Gastrocnemius medialis (tissue), 4 donors: ENCODE measurements around the gene KCNQ2.

Experiments
- CTCF ChIP-seq, 5 experiments: fragments of 450-650 bp in 3 of 5; fragments of 200-600 bp in 2 of 5; sonication (generic) in 2 of 5; IDR thresholded peaks in 4 of 5; conservative IDR thresholded peaks in 1 of 5; 1 replicate in 4 of 5; 2 replicates in 1 of 5; pipeline ENCODE4 v1.5.1; 2016 to 2019; ENCODE audit warnings: antibody characterized with exemption in 5 of 5, mild to moderate bottlenecking in 3 of 5, moderate library complexity in 3 of 5
- POLR2A ChIP-seq, 2 donors: fragments of 450-650 bp; IDR thresholded peaks; one replicate each; pipeline ENCODE4 v1.6.1; 2017; ENCODE audit warnings: antibody characterized with exemption in 2 of 2, mild to moderate bottlenecking in 2 of 2, moderate library complexity in 2 of 2

GRCh38 chr20:63449025-63449424 lies 23.4 kb downstream of the KCNQ2 start:
- no peak for TF ChIP-seq CTCF (IDR thresholded peaks at IDR 0.05 in 4 of 5, conservative IDR thresholded peaks at IDR 0.05 in 1 of 5)
- no peak for TF ChIP-seq POLR2A (IDR thresholded peaks at IDR 0.05)
